Measurements from ENCODE around the gene SUSD1.

GRCh38 chr9:112003538-112003937 lies 171.6 kb downstream of the SUSD1 start:
- TF ChIP-seq EZH2 (IDR thresholded peaks at IDR 0.05; ENCODE audit: borderline replicate concordance, insufficient read depth, low read length, poor library complexity, severe bottlenecking): no peak
- TF ChIP-seq CTCF (IDR thresholded peaks at IDR 0.05; ENCODE audit: poor library complexity, severe bottlenecking): no peak
- no peak for TF ChIP-seq TAF1 (IDR thresholded peaks at IDR 0.05; ENCODE audit: low read depth)
- TF ChIP-seq POLR2AphosphoS5 (IDR thresholded peaks at IDR 0.05): no peak
- no peak for TF ChIP-seq MXI1 (conservative IDR thresholded peaks at IDR 0.05; ENCODE audit: poor library complexity, severe bottlenecking)
- no peak for TF ChIP-seq RAD21 (conservative IDR thresholded peaks at IDR 0.05)
- no peak for TF ChIP-seq REST (IDR thresholded peaks at IDR 0.05; ENCODE audit: borderline replicate concordance)

Data from neural cell (in vitro differentiated cells).